NB4 (cell line): Measurements from ENCODE around the gene UCK2.

Experiments
- DNase-seq: peaks from one replicate; pipeline ENCODE4 v3.0.0; 2010; ENCODE audit warnings: low read depth
- H3K4me3 ChIP-seq: one replicate; pipeline ENCODE4 v1.5.1; 2011; ENCODE audit warnings: mild to moderate bottlenecking, low read depth, low read length, moderate library complexity
- MYC ChIP-seq: IDR thresholded peaks from 2 replicates; pipeline ENCODE4 v1.6.1; 2011; ENCODE audit warnings: low read depth, low read length
- POLR2A ChIP-seq: IDR thresholded peaks from 2 replicates; pipeline ENCODE4 v1.6.1; 2011; ENCODE audit warnings: mild to moderate bottlenecking; ENCODE audit not compliant: insufficient read length; ENCODE audit errors: extremely low read depth
- TF ChIP-seq, protein P1 (sequence below): IDR thresholded peaks from 2 replicates; pipeline ENCODE4 v1.6.1; 2011; ENCODE audit warnings: low read depth, low read length
- TF ChIP-seq, protein P2 (sequence below): IDR thresholded peaks from one replicate; pipeline ENCODE4 v1.5.1; 2012; ENCODE audit warnings: low read depth, low read length

The UCK2 gene

DNA sequence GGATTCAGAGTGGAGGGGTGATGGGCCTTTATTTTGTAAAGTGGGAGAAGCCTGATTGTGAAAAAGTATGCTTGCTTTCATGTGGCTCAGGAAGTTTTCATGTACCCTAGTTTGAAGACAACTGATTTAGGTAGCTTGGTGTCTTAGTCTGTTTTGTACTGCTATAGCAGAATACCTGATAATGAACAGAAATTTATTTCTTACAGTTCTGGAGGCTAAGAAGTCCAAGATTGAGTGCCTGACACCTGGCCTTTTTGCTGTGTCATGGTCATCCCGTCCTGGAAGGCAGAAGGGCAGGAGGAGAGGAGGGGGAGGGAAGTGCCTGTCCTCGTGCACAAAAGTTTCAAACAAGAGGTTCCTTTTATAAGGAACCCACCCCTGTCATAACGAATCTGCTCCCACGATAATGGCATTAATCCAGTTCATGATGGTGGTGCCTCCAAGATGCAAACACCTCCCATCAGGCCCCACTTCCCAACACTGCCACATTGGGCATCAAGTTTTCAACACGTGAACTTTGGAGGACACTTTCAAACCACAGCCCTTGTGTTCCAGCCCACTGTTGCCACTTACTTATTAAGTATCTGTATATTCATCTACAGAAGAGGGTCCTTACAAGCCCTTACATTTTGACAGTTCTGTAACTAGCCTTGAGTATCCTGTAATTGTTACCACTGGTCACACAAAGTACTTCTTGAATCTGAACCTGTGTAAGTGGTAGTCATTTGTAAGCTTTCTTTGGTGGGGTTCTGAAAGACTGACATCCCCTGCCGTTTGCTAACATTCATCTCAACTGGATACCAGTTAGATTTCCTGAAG is 9.5 kb downstream of the UCK2 start:
- H3K4me3 ChIP-seq, result no peak overlapping the region
- DNase-seq, result no peak
- TF ChIP-seq MYC, result no peak
- TF ChIP-seq, protein P1, sequence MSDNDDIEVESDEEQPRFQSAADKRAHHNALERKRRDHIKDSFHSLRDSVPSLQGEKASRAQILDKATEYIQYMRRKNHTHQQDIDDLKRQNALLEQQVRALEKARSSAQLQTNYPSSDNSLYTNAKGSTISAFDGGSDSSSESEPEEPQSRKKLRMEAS, result no peak
- TF ChIP-seq POLR2A, result no peak
- TF ChIP-seq, protein P2, sequence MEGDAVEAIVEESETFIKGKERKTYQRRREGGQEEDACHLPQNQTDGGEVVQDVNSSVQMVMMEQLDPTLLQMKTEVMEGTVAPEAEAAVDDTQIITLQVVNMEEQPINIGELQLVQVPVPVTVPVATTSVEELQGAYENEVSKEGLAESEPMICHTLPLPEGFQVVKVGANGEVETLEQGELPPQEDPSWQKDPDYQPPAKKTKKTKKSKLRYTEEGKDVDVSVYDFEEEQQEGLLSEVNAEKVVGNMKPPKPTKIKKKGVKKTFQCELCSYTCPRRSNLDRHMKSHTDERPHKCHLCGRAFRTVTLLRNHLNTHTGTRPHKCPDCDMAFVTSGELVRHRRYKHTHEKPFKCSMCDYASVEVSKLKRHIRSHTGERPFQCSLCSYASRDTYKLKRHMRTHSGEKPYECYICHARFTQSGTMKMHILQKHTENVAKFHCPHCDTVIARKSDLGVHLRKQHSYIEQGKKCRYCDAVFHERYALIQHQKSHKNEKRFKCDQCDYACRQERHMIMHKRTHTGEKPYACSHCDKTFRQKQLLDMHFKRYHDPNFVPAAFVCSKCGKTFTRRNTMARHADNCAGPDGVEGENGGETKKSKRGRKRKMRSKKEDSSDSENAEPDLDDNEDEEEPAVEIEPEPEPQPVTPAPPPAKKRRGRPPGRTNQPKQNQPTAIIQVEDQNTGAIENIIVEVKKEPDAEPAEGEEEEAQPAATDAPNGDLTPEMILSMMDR, result no peak

DNA sequence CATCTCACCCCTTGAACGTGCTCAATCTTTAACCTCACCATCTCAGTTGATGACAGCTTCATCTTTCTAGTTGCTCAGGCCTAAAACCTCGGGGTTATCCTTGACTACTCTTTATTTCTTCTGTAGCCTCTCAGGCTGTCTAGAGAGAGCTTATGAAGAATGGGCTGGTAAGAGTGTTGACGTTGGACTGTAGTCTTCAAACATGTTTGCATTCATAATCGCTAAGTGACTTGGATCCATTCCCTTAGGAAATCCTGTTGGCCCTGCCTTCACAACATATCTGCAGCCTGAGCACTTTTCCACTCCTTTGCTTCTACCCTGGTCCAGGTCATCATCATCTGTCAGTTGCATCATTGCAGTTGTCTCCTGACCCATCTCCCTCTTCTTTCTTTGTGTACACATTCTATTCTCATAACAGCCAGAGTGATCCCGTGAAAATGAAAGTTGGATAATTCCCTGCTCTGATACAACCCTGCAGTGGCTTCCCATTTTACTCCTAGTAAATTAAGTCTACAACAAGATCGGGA is 10.5 kb downstream of the UCK2 start:
- no peak for TF ChIP-seq MYC
- TF ChIP-seq POLR2A, result no peak
- DNase-seq, result no peak
- H3K4me3 ChIP-seq, result no peak overlapping the region

DNA sequence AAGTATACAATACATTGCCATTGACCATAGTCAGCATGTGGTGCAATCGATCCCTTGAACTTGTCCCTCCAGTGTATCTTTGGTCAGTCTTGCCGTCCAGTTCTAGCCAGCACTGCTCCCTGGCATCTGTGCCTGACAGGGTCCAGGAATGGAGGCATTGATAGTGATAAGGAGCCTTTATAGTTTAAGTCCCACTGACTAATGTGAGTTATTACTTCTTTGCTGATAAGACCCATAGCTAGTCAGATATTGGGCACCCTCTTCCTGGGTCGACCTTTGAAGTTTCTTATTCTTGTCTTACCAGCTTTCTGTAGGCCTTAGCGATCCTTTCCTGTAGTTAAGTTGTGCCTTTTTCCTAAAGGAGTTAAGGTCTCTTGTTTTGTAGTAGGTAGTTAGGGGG is 13.0 kb downstream of the UCK2 start:
- H3K4me3 ChIP-seq, result no peak overlapping the region
- TF ChIP-seq MYC (no peak), POLR2A (no peak)
- TF ChIP-seq, protein P2, result no peak
- TF ChIP-seq, protein P1, result no peak
- no peak for DNase-seq

DNA sequence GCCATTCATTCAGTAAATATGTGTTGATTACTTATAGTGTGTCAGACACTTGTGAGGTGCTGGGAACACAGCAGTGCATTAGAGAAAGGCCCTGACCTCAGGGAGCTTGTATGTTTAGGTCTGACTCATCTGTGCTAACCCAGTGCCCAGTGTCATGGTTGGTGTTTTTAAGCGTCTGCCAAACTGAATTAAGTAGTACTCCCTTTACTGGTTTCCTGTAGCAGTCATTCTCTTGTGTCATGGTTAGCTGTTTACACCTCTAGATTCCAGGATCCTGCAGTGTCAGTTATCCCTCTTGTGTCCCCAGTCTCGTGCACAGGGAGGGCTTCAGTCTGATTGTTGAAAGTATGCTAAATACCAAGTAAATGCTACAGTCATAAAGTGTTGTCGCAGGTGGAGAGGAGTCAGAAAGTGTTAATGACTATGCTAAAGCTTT is 14.2 kb downstream of the UCK2 start:
- peak; percentile 68 for DNase-seq
- TF ChIP-seq, protein P2, result no peak
- TF ChIP-seq MYC, result no peak
- TF ChIP-seq, protein P1, result no peak

DNA sequence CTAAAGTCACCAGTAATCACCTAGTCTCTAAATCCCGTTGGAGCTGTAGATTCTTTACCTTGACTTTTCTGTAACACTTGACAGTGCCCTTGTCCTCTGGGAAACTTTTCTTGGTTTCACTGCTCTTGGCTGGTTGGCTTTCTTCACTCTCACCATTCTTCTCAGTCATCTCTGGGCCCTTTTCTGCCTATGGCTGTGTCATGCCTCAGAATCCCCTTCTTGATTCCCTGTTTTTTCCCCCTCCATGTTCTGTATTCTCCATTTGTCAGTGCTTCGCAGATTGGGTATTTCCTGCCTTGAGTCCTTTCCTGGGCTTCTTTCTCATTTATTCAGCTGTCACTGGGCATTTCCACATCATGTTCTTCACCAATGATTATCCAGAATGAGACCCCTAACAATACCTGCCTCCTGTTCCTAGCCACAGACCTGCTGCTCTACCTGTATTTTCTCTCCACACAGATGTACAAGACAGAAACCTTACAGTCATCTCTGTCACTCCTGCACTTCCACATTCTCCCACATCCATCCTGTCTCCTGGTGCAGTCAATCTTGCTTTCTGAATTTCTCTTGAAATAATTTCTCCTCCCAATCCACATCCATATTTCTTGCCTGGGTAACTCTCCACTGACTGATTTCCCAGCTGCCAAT is 14.7 kb downstream of the UCK2 start:
- H3K4me3 ChIP-seq, result peak overlapping the region; percentile 2
- DNase-seq, result no peak
- TF ChIP-seq, protein P1, result no peak
- TF ChIP-seq, protein P2, result no peak
- TF ChIP-seq MYC, result no peak
- no peak for TF ChIP-seq POLR2A

More for the DNA sequence above, 14.2 kb downstream of the UCK2 start:
- H3K4me3 ChIP-seq, result no peak overlapping the region

DNA sequence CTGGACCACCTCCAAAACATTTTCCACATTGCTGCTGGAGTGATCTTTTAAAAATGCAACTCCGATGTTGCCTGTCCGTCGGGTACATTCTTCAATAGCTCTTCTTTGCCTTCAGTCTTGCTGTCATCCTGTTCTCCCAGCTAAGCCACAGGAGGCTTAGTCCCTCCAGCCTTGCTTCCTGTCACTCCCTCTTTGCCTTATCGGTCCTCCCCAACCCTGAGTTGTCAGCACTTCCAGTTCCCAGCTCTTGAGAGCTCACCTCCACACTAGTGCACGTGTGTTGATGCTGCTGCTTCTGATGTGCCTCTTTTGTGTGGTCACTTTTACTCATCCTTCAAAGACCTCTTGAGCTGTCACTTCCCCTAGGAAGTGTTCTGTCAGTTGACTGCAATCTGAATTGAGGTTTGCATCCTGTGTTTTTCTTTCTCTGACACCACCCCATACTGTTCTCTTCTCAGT is 15.3 kb downstream of the UCK2 start:
- H3K4me3 ChIP-seq, result peak overlapping the region; percentile 2
- DNase-seq, result peak; percentile 77
- TF ChIP-seq MYC, result no peak
- TF ChIP-seq, protein P1, result peak; percentile 54; the same call in 1 of the 2 replicates
